ENCODE results near the gene GNB1L.

GNB1L gene

GRCh38 chr22:19748991-19749664 is 105.5 kb downstream of the GNB1L start:
- DNase-seq (ENCODE audit: low read depth) = no peak

GRCh38 chr22:19748139-19748538 is 106.5 kb downstream of the GNB1L start:
- DNase-seq (ENCODE audit: low read depth) = no peak

DNA sequence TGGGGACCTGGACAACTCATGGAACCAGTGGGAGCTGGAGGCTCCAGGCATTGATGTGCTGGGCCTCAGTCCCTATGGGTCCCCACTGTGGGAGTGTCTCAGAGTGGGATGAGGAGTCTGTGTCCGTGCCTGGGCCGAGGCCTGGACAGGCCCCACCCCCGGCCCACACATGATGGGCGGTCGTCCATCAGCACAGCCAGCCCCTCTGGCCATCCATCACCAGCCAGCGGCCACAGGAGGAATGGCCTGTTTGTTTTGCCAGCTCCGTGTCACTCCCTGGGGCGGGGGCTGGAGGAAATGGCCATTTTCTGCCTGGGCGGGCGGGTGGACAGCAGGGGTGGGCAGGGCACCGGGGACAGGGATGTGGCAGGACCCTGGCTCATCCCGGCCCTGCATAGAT is 107.1 kb downstream of the GNB1L start:
- no peak for DNase-seq (ENCODE audit: low read depth)

DNA sequence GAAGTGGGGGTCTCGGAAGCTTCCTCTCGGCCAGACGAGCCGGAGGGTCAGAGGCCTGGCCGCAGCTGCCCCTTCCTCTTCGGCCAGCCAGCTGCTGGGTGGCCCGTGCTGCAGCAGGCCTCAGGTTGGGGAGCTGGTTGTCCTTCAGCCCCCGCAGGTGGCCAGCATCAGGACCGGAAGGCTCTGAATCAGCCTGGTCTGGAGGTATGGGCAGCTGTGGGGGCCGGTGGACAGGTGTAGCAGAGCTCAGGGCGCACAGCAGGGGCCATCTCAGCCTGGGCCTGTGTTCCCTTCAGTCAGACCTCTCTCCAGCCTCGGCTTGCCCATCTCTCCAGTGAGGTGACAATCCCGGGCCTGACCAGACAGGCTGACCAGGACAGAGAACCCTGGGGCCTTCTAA is 107.9 kb downstream of the GNB1L start:
- no peak for DNase-seq (ENCODE audit: low read depth)

- no peak for DNase-seq (ENCODE audit: low read depth)
These were observed 109.2 kb downstream of the GNB1L start for GRCh38 chr22:19745155-19746101.

- DNase-seq (ENCODE audit: low read depth) = no peak
These were observed 110.2 kb downstream of the GNB1L start for GRCh38 chr22:19744350-19745006.

DNA sequence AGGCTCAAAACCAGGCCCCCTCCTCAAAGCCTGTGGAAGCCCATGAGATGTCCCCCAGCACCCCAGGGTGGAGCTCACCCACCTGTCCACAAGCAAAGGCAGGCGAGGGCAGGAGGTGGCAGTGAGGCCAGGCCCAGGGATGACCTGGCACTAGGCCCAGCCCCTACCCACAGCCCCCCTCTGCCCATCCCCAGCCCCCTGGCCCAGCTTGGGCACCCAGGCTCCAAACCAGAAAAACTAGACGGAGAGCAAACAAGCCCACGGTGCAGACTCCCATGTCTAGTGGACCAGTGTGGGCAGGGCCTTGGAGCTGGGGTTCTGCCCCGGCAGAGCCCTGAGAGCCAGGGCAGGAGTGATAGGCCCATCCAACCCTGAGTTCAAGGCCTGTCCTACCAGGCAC is 111.0 kb downstream of the GNB1L start:
- DNase-seq (ENCODE audit: low read depth) = no peak

GRCh38 chr22:19743081-19743480 is 111.6 kb downstream of the GNB1L start:
- DNase-seq (ENCODE audit: low read depth) = no peak

DNA sequence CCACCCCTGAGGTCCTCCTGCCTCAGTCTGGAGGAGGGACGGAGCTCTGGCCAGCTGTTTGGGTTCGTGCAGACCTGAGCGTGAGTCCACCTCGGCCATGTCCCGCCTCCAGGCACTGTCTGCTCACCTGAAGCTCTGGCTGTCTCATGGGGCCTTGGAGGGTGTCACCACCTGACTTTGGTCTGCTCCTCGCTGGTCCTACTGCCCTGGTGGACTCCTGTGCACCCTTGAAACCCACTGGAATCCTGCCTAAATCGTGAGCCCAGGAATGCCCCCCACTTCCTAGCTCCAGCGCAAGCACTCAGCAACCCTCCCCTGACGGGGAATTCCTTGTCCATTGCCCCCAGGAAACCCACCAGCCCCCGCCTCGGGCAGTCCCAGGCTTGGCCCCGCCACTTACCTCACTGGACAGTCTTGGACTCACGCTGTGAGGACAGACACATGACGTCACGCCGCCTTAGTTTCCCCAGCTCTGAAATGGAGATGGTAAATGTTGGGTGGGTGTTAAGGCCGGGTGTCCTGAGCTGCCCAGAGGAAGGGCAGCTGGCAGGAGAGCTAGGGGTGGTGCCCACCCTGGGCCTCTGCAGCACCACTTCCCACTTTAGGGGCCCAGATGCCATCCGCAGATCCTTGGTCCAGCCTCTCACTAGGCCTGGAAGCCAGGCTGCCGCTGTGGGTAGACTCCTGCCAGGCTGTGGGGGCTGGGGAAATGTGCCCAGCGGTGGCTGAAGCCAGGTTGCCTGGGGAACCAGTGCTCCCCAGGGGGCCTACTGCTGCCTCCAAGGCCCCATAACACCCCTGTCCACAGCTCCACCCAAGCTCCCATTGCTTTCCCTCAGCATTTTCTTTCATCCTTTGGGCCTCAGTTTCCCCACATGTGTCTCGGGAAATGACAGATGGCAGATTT is 112.3 kb downstream of the GNB1L start:
- DNase-seq (ENCODE audit: low read depth) = no peak

DNA sequence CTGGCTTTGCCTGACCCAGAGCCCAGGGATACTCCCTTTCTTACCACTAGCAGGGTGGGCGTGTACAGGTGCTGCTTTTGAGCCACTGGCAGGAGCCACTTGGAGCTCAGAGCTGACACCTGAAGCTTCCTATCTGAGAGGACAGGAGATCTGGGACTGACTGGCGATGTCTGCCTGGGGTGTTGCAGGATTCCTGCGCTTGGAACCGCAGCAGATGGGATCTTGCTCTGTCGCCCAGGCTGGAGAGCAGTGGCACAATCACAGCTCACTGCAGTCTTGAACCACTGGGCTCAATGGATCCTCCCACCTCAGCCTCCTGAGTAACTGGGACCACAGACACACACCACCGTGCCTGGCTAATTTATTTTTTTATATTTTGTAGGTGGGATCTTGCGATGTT is 113.6 kb downstream of the GNB1L start:
- no peak for DNase-seq (ENCODE audit: low read depth)

- DNase-seq (ENCODE audit: low read depth) = no peak
These were observed 114.1 kb downstream of the GNB1L start for GRCh38 chr22:19740586-19740985.

- no peak for DNase-seq (ENCODE audit: low read depth)
These were observed 114.7 kb downstream of the GNB1L start for GRCh38 chr22:19739911-19740449.

DNA sequence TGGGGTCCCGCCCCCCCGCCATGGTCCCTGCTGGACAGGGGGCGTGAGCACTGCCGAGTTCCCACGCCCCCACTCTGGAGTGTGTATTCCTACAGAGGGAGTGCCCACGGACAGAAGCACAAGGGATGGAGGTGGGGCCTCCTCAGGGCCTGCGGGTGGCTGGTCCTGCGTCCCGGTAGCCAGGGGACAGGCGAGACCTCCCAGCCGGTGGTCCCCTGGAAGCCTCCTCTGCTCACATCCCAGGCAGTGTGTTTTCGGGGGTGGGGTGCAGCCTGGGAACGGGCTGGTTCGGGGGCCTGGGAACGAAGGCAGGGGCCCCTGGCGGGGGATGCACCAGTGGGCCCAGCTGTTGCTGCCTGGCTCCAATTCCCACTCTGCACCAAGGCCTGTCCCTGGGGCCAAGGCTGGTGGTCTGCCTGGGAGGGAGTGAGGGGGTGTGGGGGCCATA is 115.2 kb downstream of the GNB1L start:
- DNase-seq (ENCODE audit: low read depth) = no peak

- no peak for DNase-seq (ENCODE audit: low read depth)
These were observed 115.8 kb downstream of the GNB1L start for GRCh38 chr22:19738664-19739447.

DNA sequence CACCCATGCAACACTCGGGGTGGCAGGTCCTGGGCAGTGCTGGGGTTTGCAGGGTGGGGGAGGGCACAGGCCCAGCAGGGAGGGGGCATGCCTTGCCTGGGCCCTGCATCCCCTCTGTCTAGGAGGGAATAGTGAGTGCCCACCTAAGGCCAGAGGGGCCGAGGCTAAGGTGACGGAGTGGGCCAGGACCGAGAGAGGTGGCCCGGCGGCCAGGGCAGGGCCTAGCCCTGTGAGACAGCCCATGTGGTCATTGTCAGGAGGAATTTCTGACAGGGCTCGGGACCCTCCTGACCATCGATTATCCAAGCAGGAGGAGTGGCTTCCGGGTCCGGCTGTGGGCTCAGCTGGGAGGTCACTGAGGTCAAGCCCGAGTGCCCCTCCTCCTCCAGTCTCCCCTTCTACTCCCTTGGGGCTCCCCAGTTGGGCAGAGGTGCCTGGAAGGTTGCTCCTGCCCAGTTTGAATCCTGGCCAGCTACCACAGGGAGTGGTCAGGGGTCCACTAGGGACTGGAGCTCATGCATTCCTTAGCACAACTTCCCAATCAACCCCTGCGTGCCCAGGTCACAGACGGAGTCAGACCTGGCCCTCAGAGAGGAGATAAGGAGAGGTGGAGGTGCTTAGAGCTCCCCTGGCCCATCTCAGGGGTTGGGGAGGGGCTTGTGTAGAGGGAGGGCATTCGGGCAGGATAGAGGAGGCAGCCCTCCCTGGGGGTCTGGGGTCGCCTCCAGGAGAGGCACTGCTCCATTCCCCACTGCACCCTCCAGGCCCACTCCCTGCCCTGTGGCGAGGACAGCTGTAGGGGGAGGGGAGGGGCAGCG is 116.6 kb downstream of the GNB1L start:
- no peak for DNase-seq (ENCODE audit: low read depth)

GRCh38 chr22:19735665-19736510 is 118.8 kb downstream of the GNB1L start:
- no peak for DNase-seq (ENCODE audit: low read depth)

DNA sequence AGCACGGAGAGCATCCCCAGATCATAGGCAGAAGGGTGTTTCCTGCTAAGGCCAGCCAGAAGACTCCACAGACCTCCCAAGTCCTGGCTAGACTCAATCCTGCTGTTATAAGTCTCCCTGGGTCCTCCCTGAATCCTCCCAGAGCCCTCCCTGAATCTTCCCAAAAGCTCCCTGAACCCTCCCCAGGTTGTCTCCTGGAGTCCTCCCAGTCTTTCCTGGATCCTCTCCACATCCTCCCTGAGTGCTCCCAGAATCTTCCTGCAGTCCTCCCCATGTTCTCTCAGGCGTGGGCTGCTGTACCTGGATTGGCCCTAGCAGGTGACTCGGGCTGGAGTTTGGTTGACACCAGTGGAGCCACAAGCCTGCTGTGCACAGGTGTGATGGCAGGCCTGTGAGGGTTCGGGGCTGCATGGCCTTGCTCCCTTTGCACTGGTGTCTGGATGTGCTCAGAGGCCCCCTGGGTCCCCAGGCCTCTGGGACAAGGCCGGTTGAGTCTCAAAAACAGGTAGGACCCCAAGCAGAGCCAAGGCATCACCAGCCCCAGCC is 119.8 kb downstream of the GNB1L start:
- no peak for DNase-seq (ENCODE audit: low read depth)

- DNase-seq (ENCODE audit: low read depth) = no peak
These were observed 120.5 kb downstream of the GNB1L start for GRCh38 chr22:19734163-19734562.
